Neuron (in vitro differentiated cells): ENCODE measurements around the gene MRPL40.
A peak's percentile ranks its signal among the peaks of the same experiment; 100 is the strongest.

Source experiments
- H2AFZ ChIP-seq: one replicate; pipeline ENCODE4 v1.6.1; 2013; ENCODE audit warnings: low read depth, mild to moderate bottlenecking, inconsistent platforms, low read length, moderate library complexity
- H3K27me3 ChIP-seq: one replicate; pipeline ENCODE4 v1.6.1; 2013; ENCODE audit warnings: low read length; ENCODE audit not compliant: insufficient read depth
- H3K36me3 ChIP-seq: one replicate; pipeline ENCODE4 v1.6.1; 2013; ENCODE audit warnings: low read length; ENCODE audit not compliant: insufficient read depth
- H3K4me1 ChIP-seq: one replicate; pipeline ENCODE4 v1.6.1; 2013; ENCODE audit warnings: low read length; ENCODE audit not compliant: insufficient read depth
- H3K4me3 ChIP-seq: 2 replicates; pipeline ENCODE4 v1.5.1; 2013; ENCODE audit warnings: mild to moderate bottlenecking, low read length, moderate library complexity
- H3K9me3 ChIP-seq: one replicate; pipeline ENCODE4 v1.6.1; 2013; ENCODE audit warnings: low read length

The MRPL40 gene

DNA sequence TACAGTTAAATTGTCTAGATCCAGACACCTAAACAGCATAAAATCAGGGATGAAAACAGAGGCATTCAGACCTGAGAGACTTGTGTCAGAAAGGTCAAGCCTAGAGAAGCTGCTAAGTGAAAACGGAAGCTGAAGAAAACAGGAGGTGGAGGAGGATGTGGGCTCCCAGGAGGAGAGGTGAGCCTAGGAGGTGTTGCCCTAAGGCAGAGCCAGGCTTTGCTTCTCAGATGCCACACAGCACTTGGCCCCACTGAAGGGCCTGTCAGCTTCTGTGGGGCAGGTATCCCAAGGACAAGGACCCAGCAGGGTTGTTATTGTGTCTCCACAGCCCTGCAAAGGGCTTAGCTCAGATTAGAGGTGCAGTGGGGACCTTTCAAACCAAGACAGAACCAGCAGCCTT is 32.2 kb downstream of the MRPL40 start:
- no peak overlapping the region for H3K4me3 ChIP-seq
- H3K9me3 ChIP-seq = no peaks in the 10 kb centered on the region

DNA sequence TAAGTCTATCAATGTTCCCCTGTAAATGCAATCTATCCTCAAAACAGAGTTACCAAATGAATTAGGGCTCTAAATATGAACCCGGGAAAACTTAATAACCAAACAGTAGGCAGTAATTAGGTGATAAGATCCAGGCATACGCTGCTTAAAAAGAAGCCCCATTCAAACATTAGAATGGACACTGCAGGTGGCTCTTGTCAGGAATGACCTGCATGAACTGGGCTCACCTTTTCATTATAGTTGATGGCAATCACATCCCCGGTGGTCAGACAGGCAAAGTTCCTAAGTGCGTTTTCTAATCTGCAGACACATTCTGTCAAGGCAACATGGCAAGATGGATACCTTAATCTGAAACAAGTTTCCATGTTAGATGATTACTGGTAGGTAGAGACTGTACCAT is 32.6 kb downstream of the MRPL40 start:
- no peaks in the 10 kb centered on the region for H3K27me3 ChIP-seq
- H3K4me3 ChIP-seq = no peak overlapping the region
- no peak overlapping the region for H2AFZ ChIP-seq
- H3K36me3 ChIP-seq = peaks cover 77% of the 10 kb centered on the region
- no peaks in the 10 kb centered on the region for H3K9me3 ChIP-seq
- no peaks in the 10 kb centered on the region for H3K4me1 ChIP-seq

More for the DNA sequence above, 32.2 kb downstream of the MRPL40 start:
- Histone ChIP-seq H3K4me1 (no peaks in the 10 kb centered on the region), H3K36me3 (peaks cover 74% of the 10 kb centered on the region), H3K27me3 (no peaks in the 10 kb centered on the region), H2AFZ (no peak overlapping the region)

DNA sequence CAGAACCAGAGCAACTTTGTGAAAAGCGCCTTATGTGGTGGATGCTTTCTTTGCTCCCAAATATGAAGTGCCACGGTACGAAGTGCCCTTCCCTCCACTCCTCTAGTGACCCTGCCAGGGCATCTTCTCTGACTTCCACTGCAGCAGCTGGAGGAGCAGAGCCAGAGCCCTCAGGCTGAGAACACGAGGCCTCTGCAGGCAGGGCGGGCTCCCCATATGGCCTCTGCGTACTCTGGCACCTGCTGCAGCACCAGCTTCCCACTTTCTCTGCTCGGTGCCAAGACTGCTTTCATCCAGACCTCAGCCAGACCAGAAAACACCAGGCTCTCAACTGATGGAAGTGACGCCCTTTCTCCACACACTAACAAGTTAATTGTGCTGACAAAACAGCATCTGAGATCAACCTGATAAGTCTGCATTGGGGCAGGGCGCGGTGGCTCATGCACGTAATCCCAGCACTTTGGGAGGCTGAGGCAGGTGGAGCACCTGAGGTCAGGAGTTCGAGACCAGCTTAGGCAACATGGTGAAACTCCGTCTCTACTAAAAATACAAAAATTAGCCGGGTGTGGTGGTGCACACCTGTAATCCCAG is 33.9 kb downstream of the MRPL40 start:
- no peak overlapping the region for H3K4me3 ChIP-seq
- H3K9me3 ChIP-seq = no peaks in the 10 kb centered on the region
- no peaks in the 10 kb centered on the region for H3K4me1 ChIP-seq
- H2AFZ ChIP-seq = no peak overlapping the region
- peaks cover 77% of the 10 kb centered on the region for H3K36me3 ChIP-seq
- H3K27me3 ChIP-seq = no peaks in the 10 kb centered on the region

DNA sequence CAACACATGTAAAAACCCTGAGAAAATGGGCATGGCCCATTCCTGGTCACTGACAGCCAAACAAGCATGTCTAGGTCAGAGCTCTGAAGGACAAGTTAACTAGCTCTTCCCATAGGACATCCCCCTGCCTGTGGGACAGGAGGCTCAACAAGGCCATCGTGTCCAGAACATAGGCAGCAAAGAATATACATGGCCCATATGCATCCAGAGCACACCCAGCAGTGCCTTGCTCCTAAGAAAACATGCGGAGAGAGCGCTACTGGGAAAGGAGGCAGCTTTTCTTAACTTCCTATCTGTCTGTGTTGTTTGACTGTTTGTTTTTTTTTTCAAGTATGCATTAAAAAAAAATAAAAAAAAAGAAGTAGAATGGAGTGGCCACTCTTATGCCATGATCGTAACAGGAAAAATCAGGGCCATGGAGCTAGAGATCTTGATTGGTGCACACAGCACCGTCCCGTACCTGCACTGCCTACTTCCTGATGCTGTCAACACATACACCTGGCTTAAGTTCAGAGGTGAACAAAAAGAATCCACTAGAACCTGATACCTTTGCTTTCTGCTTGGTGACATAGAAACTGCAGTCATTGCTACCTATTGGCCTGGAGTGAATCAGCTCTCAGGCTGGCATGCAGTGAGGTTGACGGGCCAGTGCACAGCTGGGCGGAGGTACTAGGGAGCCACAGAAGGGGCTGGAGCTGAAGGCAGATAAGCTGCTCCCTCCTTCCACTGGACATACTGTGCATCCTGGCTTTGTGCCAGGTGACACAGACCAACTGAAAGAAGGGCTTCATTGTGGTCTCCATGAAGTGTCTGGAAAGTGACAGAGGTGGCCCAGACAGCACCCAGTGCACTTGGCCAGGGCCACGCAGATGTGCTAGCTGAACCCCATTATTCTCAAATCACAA is 34.8 kb downstream of the MRPL40 start:
- no peaks in the 10 kb centered on the region for H3K4me1 ChIP-seq
- no peaks in the 10 kb centered on the region for H3K27me3 ChIP-seq
- H3K4me3 ChIP-seq = no peak overlapping the region
- peaks cover 81% of the 10 kb centered on the region for H3K36me3 ChIP-seq
- no peaks in the 10 kb centered on the region for H3K9me3 ChIP-seq
- no peak overlapping the region for H2AFZ ChIP-seq

DNA sequence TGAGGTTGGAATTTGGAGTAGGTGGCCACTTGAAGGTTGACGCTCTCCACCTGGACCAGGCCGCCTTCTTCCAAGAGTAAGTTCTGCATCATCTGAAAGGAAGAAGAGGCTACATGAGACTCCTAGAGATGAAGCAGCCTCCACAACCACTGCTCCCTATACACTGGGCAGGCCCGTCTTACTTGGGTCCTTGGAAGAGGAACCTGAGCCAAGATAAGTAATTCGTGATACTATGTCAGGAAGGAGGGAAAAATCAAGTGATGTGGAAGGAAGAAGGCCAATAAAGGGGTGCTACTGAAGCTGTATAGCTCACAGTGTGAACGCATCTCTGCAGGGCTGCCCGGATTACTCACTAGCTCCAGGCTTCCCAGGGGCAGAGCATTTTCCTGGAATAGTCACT is 35.6 kb downstream of the MRPL40 start:
- no peaks in the 10 kb centered on the region for H3K27me3 ChIP-seq
- H3K4me1 ChIP-seq = no peaks in the 10 kb centered on the region
- H3K4me3 ChIP-seq = no peak overlapping the region
- H3K36me3 ChIP-seq = peaks cover 89% of the 10 kb centered on the region
- H3K9me3 ChIP-seq = no peaks in the 10 kb centered on the region
- H2AFZ ChIP-seq = no peak overlapping the region

DNA sequence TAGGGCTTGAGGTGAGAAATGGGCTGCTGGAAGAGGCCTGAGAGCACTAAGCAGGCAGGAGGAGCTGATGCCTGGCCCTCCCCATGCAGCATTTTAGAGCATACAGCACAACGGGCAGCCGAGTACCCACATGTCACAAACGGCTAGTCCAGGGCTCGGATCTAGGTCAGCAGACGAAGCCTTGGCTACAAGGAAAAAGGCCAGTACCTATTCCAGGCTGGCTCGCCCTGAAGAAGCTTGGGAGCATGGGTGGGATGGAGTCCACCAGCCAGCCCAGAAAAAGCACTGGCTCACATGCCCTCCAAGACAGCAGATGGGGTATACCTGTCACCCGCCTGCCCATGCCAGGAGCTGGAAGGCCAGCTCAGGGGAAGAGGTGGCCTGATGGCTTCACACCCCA is 37.1 kb downstream of the MRPL40 start:
- no peaks in the 10 kb centered on the region for H3K4me1 ChIP-seq
- H3K27me3 ChIP-seq = no peaks in the 10 kb centered on the region
- no peak overlapping the region for H3K4me3 ChIP-seq
- H2AFZ ChIP-seq = no peak overlapping the region
- H3K9me3 ChIP-seq = no peaks in the 10 kb centered on the region
- peaks cover 91% of the 10 kb centered on the region for H3K36me3 ChIP-seq

DNA sequence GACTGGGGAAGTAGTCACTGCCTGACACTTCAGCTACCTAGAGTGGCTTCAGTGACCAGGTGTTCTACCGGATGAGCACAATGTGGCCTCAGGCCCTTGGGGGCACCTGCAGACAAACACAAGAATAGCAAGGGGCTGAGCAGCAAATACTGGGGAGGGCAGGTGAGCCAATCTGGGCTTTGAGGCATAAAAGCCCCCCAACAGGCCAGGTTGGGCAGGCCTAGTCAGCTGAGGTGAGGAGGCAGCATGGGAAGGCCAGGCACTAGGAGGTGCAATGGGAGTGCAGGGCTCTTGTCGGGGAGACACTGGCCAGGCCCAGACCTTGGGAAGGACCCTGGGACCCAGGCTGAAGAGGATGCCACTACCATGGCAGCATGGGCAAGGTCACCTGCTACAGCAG is 37.7 kb downstream of the MRPL40 start:
- Histone ChIP-seq H3K27me3 (no peaks in the 10 kb centered on the region), H3K4me3 (no peak overlapping the region), H2AFZ (no peak overlapping the region), H3K4me1 (no peaks in the 10 kb centered on the region), H3K36me3 (peaks cover 90% of the 10 kb centered on the region), H3K9me3 (no peaks in the 10 kb centered on the region)

DNA sequence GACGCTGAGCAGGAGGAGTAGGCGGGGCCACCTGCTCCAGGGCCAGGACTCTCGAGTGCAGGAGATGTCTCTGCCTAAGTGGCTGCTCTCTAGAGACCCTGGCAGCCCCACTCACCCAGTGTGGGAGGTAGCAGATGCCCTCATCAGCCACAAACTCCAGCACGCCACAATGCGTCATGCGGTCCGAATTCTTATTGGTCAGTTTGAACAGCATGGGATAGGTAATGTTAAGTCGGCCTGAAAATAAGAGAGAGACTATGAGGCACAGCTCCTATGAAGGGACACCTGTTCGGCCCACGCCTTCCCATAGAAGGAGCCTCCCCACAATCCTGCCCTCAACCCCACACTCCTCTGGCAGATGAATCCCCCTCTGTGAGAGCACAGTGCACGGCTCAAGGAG is 39.2 kb downstream of the MRPL40 start:
- H2AFZ ChIP-seq = no peak overlapping the region
- H3K36me3 ChIP-seq = peaks cover 83% of the 10 kb centered on the region
- no peaks in the 10 kb centered on the region for H3K27me3 ChIP-seq
- no peaks in the 10 kb centered on the region for H3K4me1 ChIP-seq
- H3K4me3 ChIP-seq = no peak overlapping the region
- H3K9me3 ChIP-seq = no peaks in the 10 kb centered on the region

DNA sequence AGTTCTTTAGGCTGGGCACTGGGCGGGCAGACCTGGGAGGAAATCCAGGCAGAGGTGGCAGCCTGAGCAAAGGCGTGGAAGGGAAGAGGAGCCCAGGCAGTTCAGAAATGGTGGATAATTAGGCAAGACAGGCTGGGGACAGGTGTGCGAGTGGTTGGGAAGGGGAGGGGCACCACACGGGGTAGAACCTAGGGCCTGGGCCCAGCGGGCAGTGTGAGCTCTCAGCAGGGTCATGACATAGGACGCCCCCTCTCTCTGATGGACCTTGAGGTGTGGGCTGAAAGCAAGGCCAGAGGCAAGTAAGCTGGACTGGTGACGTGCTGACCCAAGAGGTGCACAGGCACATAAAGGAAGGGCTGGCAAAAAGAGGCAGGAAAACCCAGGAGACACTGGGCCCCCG is 39.9 kb downstream of the MRPL40 start:
- Histone ChIP-seq H3K4me3 (no peak overlapping the region), H3K9me3 (no peaks in the 10 kb centered on the region), H3K36me3 (peaks cover 77% of the 10 kb centered on the region), H3K27me3 (no peaks in the 10 kb centered on the region), H3K4me1 (peaks cover 2% of the 10 kb centered on the region), H2AFZ (no peak overlapping the region)

DNA sequence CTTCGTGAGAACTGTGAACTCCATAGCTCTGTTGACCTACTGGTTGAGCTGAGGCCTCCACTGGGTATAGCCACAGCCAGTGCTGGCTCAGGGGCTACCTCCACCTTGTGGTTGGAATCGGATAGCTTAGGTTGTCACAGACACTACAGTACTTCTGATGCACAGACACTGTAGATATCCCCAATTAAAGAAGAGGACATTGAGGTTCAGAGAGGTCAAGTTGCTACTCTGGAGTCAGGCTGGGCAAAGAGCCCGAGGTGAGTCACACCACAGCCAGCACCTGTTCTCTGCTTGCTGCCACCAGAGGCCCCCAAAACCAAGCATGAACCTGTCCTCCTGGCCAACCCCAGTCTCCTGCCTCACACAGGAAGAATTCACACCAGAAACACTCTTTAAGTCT is 41.2 kb downstream of the MRPL40 start:
- Histone ChIP-seq H3K9me3 (no peaks in the 10 kb centered on the region), H3K4me3 (no peak overlapping the region), H3K4me1 (peaks cover 13% of the 10 kb centered on the region), H3K27me3 (no peaks in the 10 kb centered on the region), H2AFZ (no peak overlapping the region), H3K36me3 (peaks cover 63% of the 10 kb centered on the region)

DNA sequence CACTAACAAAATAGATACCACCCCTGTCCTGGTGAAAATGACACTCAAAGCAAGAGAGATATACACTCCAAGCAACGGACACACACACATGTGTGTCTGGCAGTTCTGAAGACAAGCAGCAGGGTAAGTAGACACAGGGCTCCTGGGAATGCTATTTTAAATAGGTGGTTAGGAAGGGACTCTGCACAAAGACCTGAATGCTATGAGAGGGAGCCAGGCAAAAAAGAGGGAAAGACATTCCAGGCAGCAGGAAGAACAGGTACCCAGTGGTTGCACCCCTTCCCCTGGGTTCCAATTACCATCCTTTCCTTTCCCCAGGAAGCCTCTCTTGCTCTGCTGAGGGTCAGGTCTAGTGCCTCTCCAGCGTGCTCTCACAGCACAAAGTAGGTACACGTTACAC is 43.7 kb downstream of the MRPL40 start:
- Histone ChIP-seq H3K9me3 (no peaks in the 10 kb centered on the region), H3K4me3 (no peak overlapping the region), H3K36me3 (peaks cover 43% of the 10 kb centered on the region), H2AFZ (no peak overlapping the region), H3K27me3 (no peaks in the 10 kb centered on the region), H3K4me1 (peaks cover 22% of the 10 kb centered on the region)

DNA sequence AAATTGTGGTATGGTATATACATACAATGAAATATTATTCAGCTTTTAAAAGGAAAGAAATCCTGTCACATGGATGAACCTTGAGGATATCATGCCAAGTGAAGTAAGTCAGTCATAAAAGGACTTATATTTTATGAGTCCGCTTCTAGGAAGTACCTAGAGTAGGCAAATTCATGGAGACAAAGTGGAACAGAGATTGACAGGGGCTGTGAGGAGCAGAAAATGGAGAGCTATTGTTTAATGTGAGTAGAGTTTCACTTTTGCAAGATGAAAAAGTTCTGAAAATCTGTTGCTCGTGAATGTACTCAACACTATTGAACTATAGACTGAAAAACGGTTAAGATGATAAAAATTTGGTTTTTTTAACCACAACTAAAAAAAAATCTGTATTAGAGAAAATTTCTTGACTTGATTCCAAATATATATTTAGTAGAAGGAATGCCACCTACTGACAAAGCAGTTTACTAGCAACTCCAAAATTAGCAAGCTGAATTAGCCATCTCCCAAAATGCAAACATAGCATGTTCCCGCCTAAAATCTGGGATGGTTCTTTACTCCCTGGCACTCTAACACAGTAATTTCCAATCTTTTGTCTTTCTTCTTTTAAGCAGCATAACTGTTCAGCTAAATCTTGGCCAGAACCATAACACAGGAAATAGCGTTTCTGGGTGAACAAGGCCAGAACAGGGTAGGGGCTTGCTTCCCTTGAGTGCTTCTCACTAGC is 45.1 kb downstream of the MRPL40 start:
- Histone ChIP-seq H3K4me1 (peaks cover 22% of the 10 kb centered on the region), H2AFZ (no peak overlapping the region), H3K27me3 (no peaks in the 10 kb centered on the region), H3K9me3 (no peaks in the 10 kb centered on the region), H3K36me3 (peaks cover 34% of the 10 kb centered on the region), H3K4me3 (peak overlapping the region; percentile 100)
